GM18868 (cell line): ENCODE results near the gene MORF4L1.
"Not testable (repeated sequence)": the region's sequence is repeated elsewhere in the genome, so short reads cannot be mapped to it uniquely, and the experiment has no call there.

Source experiments
- ATAC-seq: cut with Tn5 transposase; IDR thresholded peaks from one replicate; pipeline ENCODE4 v1.9.1; 2021; ENCODE audit warnings: mild to moderate bottlenecking, moderate library complexity; ENCODE audit not compliant: unreplicated experiment

MORF4L1 gene

DNA sequence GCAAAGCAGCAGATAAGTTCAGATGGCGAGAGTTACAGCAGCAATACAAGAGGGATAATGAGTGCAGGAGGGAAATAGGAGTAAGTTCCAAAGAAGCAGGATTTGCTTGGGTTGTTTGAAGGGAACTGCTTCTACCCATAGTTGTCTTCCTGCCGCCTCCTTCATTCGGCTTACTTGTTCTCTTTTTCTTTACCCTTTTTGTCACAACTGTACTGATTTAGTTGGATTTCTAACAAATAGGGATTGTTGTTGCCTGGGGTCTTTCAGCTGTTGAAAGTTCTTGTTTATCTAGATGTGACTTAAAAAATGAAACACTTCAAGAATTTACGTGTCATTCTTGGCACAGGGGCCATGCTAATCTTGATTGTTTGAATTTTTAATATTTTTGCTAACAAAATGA lies 25.9 kb downstream of the MORF4L1 start:
- no peak for ATAC-seq

DNA sequence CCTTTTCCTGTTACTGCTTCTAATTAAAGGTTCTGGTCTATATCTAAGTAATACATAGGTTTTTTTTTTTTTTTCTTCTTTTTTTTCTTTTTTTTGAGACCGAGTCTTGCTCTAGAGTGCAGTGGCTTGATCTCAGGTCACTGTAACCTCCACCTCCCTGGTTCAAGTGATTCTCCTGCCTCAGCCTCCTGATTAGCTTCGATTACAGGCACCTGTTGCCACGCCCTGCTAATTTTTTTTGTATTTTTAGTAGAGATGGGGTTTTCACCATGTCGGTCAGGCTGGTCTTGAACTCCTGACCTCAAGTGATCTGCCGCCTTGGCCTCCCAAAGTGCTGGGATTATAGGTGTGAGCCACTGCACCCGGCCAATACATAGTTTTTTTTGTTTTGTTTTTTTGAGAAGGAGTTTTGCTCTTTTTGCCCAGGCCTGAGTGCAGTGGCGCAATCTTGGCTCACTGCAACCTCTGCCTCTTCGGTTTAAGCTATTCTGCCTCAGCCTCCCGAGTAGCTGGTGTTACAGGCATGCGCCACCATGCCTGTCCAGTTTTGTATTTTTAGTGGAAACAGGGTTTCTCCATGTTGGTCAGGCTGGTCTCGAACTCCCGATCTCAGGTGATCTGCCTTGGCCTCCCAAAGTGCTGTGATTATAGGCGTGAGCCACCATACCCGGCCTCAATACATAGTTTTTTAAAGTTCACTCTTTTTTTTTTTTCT lies 28.3 kb downstream of the MORF4L1 start:
- ATAC-seq: not testable (repeated sequence)

DNA sequence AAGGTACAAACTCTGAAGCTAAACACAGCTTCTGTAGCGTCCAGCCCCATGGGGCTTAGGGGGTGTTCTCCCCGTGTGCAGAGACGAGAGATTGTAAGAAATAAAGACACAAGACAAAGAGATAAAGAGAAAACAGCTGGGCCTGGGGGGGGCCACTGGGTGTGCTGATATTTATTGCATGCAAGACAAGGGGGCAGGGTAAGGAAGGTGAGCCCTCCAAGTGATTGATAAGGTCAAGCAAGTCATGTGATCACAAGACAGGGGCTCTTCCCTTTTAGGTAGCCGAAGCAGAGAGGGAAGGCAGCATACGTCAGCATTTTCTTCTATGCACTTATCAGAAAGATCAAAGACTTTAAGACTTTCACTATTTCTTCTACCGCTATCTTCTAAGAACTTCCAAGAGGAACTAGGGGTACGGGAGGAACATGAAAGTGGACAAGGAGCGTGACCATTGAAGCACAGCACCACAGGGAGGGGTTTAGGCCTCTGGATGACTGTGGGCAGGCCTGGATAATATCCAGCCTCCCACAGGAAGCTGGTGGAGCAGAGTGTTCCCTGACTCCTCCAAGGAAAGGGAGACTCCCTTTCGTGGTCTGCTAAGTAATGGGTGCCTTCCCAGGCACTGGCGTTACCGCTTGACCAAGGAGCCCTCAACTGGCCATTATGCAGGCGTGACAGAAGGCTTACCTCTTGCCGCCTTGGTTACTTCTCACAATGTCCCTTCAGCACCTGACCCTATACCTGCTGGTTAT lies 29.8 kb downstream of the MORF4L1 start:
- not testable (repeated sequence) for ATAC-seq

DNA sequence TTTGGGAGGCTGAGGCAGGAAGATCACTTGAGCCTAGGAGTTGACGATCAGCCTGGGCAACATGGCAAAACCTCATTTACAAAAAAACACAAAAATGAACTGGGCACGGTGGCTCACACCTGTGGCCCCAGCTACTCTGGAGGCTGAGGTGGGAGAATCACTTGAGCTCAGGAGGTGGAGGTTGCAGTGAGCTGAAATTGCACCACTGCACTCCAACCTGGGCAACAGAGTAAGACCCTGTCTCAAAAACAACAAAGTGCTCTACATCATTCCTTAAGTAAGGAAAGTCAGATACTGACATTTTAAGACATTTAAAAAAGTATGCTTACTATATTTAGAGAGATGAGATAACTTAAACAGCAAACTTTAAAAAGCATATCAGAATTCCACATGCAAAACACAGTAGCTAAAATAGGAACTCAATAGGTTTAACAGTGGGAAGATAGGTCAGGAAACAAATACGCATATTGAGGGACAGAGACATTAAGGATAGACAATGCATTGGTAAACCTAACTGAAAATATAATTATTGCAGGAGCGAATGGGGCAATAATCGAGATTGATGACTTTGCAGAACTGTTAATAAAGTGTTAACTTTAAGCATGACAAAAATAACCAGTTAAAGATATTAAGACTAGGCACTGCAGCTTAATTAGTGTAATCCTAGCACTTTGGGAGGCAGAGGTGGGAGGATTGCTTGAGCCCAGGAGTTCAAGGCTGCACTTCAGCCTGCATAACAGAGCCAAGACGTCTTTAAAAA lies 32.1 kb downstream of the MORF4L1 start:
- ATAC-seq: no peak

DNA sequence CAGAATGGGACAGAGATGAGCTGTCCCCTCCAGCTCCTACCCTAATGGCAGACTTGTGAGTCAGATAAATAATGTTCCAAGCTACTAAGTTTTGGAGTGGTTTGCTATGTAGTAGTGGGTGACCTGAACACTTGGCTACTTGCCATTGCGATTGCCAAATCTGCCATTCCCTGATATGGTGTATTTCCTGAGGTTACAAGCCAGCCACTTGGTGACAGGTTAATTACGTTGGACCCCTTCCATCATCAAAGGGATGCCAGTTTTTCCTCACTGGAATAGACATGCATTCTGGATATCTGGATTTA lies 33.6 kb downstream of the MORF4L1 start:
- no peak for ATAC-seq

DNA sequence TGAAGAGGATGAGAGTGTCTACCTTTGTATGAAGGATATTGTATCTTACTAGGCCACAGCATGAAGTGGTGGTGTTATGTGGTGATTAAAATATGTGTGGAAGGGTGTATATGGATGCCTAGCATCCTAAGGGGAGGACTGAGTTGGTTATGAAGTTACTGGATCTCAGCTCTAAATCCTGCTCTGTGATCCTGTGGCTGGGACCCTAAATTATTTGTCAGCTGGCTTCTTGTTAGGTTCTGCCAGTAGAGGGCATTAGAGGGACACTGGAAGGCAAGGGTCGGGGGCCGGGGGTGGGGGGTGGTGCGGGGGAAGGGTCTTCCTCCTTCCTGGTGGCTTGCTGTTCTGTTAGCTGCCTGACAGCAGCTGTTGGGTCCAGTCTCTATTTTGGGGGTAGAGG lies 34.9 kb downstream of the MORF4L1 start:
- ATAC-seq: no peak

DNA sequence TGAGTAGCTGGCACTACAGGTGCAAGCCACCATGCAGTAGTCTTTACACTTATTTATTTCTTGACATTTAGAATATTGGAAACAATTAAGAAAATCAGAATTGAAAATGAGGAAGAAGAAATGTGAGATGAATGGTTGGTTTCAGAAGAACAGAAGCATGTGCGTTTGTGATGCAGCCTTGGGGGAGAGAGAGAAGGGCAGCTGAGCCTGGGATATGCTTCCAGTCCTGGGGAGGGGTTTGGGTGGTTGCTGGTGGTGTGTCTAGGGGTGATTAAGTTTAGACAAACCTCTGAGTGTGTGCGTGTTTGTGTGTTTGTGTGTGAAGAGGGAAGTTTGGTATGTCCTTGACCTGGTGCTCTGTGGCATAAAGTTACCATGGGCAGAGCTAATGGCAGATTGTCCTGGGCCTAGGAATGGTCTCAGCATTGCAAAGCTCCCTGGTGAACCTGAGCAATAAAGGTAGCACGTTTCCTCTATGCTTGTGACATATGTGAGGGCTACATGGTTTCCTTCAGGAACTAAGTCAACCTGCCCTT lies 36.5 kb downstream of the MORF4L1 start:
- ATAC-seq: no peak

DNA sequence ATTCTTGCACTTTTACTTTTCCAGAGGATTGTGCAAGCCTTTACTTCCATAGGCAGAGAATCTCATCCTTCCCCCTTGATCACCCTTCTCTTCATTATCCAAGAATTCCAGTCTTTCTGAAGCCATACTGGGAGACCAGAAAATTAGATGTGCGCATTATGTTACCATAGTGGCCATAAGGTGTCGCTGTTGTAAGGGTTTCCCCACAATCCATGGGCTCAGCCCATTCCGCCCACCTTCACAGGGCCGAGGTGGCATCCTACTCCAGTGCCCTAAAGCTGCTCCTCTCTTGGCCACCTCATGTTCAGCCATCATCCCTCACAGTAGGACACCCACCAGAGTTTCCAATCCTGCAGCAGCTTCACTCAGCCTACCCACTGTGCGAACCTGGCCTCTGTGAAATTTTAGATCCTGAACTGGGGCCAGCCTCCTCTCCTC lies 37.1 kb downstream of the MORF4L1 start:
- no peak for ATAC-seq

DNA sequence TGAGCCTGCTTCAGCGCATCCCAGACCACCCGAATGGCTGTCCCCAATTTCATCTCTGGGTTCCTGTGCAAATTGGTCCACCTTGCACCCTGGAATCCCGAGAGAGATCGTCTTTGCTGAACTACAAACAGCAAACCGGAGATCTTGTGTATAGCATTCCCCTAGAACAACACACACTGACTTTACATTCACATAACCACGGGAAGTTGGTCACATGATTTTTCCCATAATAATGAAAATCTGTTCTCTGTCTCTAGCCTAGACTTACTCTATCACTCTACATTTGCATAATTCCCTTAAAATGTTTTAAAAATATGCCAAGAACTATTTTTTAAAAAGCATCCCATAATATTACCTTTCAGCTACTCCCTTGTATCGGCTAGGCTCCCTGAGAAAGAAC lies 37.6 kb downstream of the MORF4L1 start:
- no peak for ATAC-seq

DNA sequence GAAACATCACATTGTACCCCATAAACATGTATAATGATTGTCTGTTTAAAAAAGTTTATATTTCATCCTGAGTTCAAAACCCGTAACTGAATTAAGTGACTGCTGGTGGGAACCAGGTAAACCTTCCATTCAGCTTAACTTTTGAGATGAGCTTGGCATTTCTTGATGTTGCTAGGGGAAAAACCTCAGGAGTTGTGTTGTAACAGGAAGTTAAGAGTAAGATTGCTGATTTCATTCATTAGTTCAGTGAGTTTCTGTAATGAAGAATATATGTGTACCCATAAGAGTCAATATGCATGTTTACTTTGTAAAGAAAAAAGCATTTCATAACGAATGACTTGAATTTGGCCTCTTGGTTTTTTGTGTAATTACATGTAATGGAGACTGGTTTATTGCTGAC lies 39.6 kb downstream of the MORF4L1 start:
- ATAC-seq: no peak

DNA sequence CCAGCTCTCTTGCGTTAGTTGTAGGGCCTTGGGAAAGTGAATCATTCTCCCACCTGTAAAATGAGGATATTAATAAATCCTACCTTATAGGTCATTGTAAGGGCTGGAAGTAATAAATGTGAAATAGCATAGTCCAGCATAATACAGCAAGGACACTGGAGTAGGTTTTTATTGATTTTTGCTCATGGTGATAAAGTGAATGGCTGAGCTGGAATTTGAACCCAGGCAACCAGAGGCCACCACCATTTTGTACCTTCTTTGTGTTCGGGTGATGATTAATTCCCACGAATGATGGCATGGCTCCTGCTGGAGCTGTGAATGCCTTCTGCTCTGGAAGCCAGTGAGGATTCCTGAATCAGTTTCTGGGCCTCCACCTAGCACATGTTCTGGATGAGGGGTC lies 40.3 kb downstream of the MORF4L1 start:
- no peak for ATAC-seq

DNA sequence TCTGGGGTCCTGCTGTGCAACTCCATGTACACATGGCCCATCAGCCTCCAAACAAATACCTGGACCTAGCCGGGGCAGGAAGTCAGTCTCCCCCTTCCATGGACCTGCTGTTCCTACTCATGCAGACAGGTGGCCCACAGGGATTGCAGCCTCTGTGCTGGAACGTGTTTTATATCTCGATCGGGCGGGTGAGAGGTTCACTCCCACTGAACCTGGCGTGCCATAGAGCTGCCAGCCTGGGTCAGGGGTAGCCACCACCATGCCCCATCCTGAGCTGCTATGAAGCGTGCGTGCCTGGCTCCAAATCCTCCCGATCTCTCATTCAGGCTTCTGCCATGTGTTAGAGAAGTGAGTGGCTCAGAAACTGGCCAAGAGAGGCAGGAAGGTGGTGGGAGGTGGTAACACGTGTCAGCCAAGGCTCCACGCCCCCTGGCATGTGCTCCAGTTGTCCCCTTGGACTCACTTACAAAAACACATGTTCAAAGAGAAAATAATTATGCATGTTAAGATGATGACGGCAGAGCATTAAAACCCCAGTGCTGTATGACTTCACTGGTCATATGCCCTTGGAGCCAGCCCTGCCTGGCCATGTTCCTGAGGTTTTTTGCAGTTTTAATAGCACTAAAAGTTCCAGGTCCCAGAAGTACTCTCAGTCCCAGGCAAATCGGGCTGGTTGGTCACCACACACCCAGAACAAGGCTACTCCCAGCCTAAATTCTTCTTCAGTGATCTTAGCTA lies 41.5 kb downstream of the MORF4L1 start:
- no peak for ATAC-seq

DNA sequence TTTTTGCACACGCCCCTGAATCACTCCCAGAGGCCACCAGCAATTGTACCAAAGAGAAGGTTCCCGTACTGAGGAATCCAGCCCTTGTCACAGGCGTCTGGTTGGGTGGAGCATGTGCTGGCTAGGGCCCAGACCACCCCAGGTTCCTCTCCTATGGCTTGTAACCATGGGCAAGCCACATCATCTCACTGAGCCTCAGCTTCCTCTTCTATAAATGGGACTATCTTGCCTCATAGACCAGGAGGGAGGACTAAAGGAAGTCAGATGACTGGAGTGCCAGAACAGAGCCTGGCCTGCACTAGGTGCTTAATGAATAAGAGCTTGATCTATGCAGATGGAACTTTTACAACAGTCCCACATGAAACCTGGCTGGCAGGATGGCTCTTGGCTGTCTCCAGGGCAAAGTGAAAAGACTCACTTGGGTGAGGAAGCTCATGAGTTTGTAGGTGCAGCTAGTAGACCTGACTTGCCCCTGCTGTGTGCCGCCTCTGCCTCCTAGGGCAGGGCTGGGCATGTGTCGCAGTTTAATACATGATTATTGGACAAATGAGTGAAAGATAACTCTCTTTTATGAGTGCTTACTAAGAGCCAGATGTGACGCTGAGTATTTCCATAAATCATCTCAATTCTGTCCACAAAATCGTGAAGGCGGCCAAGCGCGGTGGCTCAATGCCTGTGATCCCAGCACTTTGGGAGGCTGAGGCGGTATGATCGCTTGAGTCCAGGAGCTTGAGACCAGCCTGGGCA lies 42.8 kb downstream of the MORF4L1 start:
- no peak for ATAC-seq

DNA sequence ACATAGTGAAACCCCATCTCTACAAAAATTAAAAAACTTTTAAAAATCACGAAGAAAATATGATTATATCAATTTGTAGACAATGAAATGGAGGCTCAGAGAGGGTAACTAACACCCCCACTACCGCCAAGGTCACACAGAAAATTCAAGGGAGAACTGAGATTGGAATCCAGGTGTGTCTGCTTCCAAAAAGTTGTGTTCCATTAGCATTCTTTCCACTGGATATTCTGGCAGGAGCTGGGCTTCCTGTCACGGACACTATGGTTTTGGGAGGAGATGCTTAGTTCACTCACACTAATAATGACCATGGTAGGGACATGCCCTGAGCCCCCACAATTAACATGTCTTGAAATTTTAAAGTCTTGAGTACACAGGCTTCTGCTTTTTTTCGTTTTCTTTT lies 43.4 kb downstream of the MORF4L1 start:
- no peak for ATAC-seq

DNA sequence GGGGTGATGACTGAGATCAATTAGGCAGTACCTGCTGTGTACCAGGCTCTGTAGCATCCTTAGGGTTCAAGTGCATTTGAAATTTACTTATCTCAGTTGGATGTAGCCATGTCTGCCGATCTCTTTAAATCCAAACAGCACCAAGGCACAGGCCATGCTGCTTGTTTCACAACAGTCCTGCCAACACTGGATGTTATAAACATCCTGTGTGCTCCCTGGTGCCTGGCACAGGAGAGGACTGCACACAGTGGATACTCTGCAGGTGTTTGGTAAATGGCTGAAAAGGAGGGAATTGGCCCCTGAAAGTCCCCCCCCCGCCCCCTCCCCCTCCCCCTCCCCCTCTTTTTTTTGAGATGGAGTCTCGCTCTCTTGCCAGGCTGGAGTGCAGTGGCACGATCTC lies 45.2 kb downstream of the MORF4L1 start:
- no peak for ATAC-seq

DNA sequence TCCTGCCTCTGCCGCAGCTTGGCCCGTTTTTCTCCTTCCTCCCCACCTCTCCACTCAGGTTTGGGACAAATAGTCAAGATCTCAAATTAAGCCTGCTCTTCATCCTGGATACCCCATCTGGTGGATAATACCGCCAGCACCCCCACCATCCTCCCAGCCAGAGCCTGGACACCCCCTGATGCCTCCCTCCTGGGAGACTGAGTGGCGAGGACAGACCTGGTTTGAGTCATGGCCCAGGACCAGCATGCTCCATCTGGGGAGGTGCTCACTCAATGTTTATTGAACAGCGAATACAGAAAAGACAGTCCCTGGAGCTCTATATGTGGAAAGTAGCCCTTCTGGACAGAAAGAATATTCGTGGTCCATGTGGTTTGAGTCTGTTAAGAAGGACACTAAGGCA lies 48.8 kb downstream of the MORF4L1 start:
- no peak for ATAC-seq

DNA sequence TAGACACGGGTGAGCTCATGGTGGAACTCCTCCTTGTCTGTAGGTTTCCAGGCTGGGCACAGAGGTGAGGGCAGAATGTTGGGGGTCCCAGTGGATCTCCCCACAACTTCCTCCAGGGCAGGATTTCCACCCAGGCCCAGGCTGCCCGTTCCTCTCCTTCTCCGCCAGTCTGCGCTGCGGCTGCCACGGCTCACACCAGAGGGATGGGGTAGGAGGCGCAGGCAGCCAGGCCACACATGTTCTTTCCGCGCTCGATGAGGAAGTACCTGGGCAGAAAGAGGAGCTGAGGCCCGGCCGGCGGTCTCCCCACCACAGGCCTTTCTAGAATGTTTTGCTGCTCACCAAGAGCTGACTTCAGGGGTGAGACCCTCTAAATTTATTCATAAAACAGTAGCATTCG lies 49.2 kb downstream of the MORF4L1 start:
- ATAC-seq: no peak

DNA sequence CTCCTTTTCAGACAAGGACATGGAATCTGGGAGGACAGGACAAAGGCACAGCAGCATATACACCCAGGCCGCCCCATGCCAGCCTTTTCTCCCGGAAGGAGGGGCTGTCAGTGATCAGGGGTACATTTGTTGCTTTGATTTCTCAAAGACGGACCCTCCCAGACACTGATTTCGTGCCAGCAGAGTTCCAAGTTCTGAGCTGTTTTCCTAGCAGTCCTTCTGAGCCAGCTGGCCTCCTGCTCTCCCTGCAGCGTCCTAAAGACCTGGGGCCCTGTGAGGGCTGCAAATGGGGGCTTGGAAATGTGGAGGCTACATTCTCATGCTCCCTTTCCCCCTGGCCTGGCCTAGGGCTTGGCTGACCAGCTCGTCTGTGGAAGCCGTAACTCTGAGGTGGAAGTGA lies 49.8 kb downstream of the MORF4L1 start:
- ATAC-seq: no peak

DNA sequence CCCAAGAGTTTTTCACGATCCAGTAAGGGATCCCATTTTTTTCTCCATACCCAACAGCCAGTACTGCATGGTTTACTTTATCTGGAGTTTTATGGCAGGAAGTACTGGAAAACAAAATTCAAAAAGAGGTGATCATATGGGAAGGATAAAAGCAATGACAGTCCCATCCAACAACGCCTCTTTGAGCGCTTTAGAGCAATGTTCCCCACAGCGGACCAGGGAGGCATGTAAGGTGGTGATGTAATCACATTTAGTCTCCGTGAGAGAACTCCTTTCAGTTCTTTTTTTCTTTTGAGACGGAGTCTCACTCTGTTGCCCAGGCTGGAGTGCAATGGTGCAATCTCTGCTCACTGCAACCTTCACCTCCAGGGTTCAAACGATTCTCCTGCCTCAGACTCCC lies 50.3 kb downstream of the MORF4L1 start:
- no peak for ATAC-seq
